ENCODE data around the gene DCANP1. TPM values are rescaled to one million over a fixed set of nuclear protein-coding genes. Genes with fewer than 3 reads are reported as not detected.

Gene DCANP1
- total RNA-seq, 1 experiment from 2014 or later: not detected

- DNase-seq (ENCODE audit: low read depth): no peak
- in situ Hi-C loops (cut with HindIII; ENCODE audit: low pct_unique_long_range_greater_than_20kb, low sequenced_read_pairs): no loop called here
Measured at GRCh38 chr5:135400866-135401265, 46.3 kb downstream of the DCANP1 start.

- DNase-seq (ENCODE audit: low read depth): no peak
- in situ Hi-C loops (cut with HindIII; ENCODE audit: low pct_unique_long_range_greater_than_20kb, low sequenced_read_pairs): no loop called here
Measured at GRCh38 chr5:135399794-135400542, 47.2 kb downstream of the DCANP1 start.

GRCh38 chr5:135398855-135399793 lies 48.0 kb downstream of the DCANP1 start, which contains the start of gene MACROH2A1:
TSS of gene MACROH2A1 (minus strand) at chr5:135399231. CDS start at chr5:135389093, 10,138 bp downstream.
- peak; percentile 77 for DNase-seq (ENCODE audit: low read depth)
- in situ Hi-C loops (cut with HindIII; ENCODE audit: low pct_unique_long_range_greater_than_20kb, low sequenced_read_pairs): no loop called here

GRCh38 chr5:135398160-135398854 lies 48.8 kb downstream of the DCANP1 start:
- in situ Hi-C loops (cut with HindIII; ENCODE audit: low pct_unique_long_range_greater_than_20kb, low sequenced_read_pairs): no loop called here
- DNase-seq (ENCODE audit: low read depth): peak; percentile 15

GRCh38 chr5:135397084-135397483 lies 50.1 kb downstream of the DCANP1 start:
- no peak for DNase-seq (ENCODE audit: low read depth)
- in situ Hi-C loops (cut with HindIII; ENCODE audit: low pct_unique_long_range_greater_than_20kb, low sequenced_read_pairs): no loop called here

- no peak for DNase-seq (ENCODE audit: low read depth)
- in situ Hi-C loops (cut with HindIII; ENCODE audit: low pct_unique_long_range_greater_than_20kb, low sequenced_read_pairs): no loop called here
Measured at GRCh38 chr5:135396459-135397055, 50.6 kb downstream of the DCANP1 start.

GRCh38 chr5:135395866-135396265 lies 51.3 kb downstream of the DCANP1 start:
- no peak for DNase-seq (ENCODE audit: low read depth)
- in situ Hi-C loops (cut with HindIII; ENCODE audit: low pct_unique_long_range_greater_than_20kb, low sequenced_read_pairs): no loop called here

- no peak for DNase-seq (ENCODE audit: low read depth)
- in situ Hi-C loops (cut with HindIII; ENCODE audit: low pct_unique_long_range_greater_than_20kb, low sequenced_read_pairs): no loop called here
Measured at GRCh38 chr5:135395451-135395850, 51.7 kb downstream of the DCANP1 start.

Other genes with a start within 250 kb of the DCANP1 start
- 265 and 301 TPM in 2 replicates for gene MACROH2A1, start 48.1 kb downstream of the DCANP1 start, total RNA-seq (2014; rRNA removed; shearing (Covaris generic); ENCODE audit: low replicate concordance)
- not detected in 2 replicates for gene TIFAB, start 5.0 kb upstream of the DCANP1 start, total RNA-seq (2014; rRNA removed; shearing (Covaris generic); ENCODE audit: low replicate concordance)
- gene NEUROG1, start 88.6 kb upstream of the DCANP1 start, total RNA-seq (2014; rRNA removed; shearing (Covaris generic); ENCODE audit: low replicate concordance): not detected in 2 replicates
- gene CXCL14, start 131.6 kb upstream of the DCANP1 start, total RNA-seq (2014; rRNA removed; shearing (Covaris generic); ENCODE audit: low replicate concordance): not detected in 2 replicates